DOHH2 (cell line): ENCODE data around the gene FNDC3B.

Experiments
- CTCF ChIP-seq: fragments of 200-600 bp; sonication (generic); IDR thresholded peaks from one replicate; pipeline ENCODE4 v1.5.1; 2014; ENCODE audit warnings: antibody characterized with exemption, mild to moderate bottlenecking, low read depth, low read length; ENCODE audit not compliant: poor library complexity, severe bottlenecking
- EZH2phosphoT487 ChIP-seq: fragments of 200-600 bp; sonication (generic); IDR thresholded peaks from 2 replicates; pipeline ENCODE4 v1.6.1; 2017; ENCODE audit warnings: borderline replicate concordance, mild to moderate bottlenecking, antibody characterized with exemption, low read length, moderate library complexity, mixed read lengths

GRCh38 chr3:172166261-172166660, 126.9 kb downstream of the FNDC3B start:
- TF ChIP-seq CTCF (no peak), EZH2phosphoT487 (no peak)
